SK-N-SH (cell line): ENCODE results near the gene PTGDS.

Experiments used
- CHD2 ChIP-seq: fragments of 150-350 bp; IDR thresholded peaks from 2 replicates; pipeline ENCODE4 v1.6.1; 2018; ENCODE audit warnings: low read length; ENCODE audit not compliant: partially characterized antibody
- EP300 ChIP-seq, 2 experiments: IDR thresholded peaks; 2 replicates each; pipeline versions ENCODE4 v1.4.0 to v1.6.1; 2012; ENCODE audit warnings: borderline replicate concordance in 1 of 2, low read depth in 1 of 2, low read length in 1 of 2
- EZH2phosphoT487 ChIP-seq: fragments of 200-600 bp; sonication (generic); IDR thresholded peaks from 2 replicates; pipeline ENCODE4 v1.6.1; 2017; ENCODE audit warnings: low read depth, mixed run types, mild to moderate bottlenecking, antibody characterized with exemption, moderate library complexity, borderline replicate concordance
- FOXJ3 ChIP-seq: sonication (generic); formaldehyde crosslinking; IDR thresholded peaks from 2 replicates; pipeline ENCODE4 v1.5.1; 2020; ENCODE audit warnings: mild to moderate bottlenecking, missing genetic modification reagents
- GATA2 ChIP-seq: sonication (generic); formaldehyde crosslinking; IDR thresholded peaks from 2 replicates; pipeline ENCODE4 v1.5.0; 2020; ENCODE audit warnings: mild to moderate bottlenecking, missing genetic modification reagents
- MXI1 ChIP-seq: IDR thresholded peaks from 2 replicates; pipeline ENCODE4 v1.6.1; 2012; ENCODE audit warnings: mild to moderate bottlenecking, low read depth, low read length, improper control_type of control experiment
- NFIC ChIP-seq: IDR thresholded peaks from 2 replicates; pipeline ENCODE4 v1.4.0; 2012; ENCODE audit warnings: borderline replicate concordance
- POLR2AphosphoS5 ChIP-seq: IDR thresholded peaks from 2 replicates; pipeline ENCODE4 v1.6.1; 2012; ENCODE audit warnings: low read depth, low read length
- RAD21 ChIP-seq: IDR thresholded peaks from 2 replicates; pipeline ENCODE4 v1.6.1; 2012; ENCODE audit warnings: mild to moderate bottlenecking, low read length
- RXRA ChIP-seq: IDR thresholded peaks from 2 replicates; pipeline ENCODE4 v1.4.0; 2012; ENCODE audit warnings: low read depth, mild to moderate bottlenecking, borderline replicate concordance
- TF ChIP-seq, protein P1 (sequence below): fragments of 200-600 bp; sonication (generic); IDR thresholded peaks from 2 replicates; pipeline ENCODE4 v1.6.1; 2017; ENCODE audit warnings: antibody characterized with exemption, mild to moderate bottlenecking, moderate library complexity
- TF ChIP-seq, protein P2 (sequence below): IDR thresholded peaks from 2 replicates; pipeline ENCODE4; 2012
- TF ChIP-seq, protein P3 (sequence below): IDR thresholded peaks from 2 replicates; pipeline ENCODE4 v1.4.0; 2012; ENCODE audit warnings: low read depth, borderline replicate concordance
- TF ChIP-seq, protein P4 (sequence below): IDR thresholded peaks from 2 replicates; pipeline ENCODE4 v1.6.1; 2012; ENCODE audit warnings: mild to moderate bottlenecking, low read depth, low read length, moderate library complexity

DNA sequence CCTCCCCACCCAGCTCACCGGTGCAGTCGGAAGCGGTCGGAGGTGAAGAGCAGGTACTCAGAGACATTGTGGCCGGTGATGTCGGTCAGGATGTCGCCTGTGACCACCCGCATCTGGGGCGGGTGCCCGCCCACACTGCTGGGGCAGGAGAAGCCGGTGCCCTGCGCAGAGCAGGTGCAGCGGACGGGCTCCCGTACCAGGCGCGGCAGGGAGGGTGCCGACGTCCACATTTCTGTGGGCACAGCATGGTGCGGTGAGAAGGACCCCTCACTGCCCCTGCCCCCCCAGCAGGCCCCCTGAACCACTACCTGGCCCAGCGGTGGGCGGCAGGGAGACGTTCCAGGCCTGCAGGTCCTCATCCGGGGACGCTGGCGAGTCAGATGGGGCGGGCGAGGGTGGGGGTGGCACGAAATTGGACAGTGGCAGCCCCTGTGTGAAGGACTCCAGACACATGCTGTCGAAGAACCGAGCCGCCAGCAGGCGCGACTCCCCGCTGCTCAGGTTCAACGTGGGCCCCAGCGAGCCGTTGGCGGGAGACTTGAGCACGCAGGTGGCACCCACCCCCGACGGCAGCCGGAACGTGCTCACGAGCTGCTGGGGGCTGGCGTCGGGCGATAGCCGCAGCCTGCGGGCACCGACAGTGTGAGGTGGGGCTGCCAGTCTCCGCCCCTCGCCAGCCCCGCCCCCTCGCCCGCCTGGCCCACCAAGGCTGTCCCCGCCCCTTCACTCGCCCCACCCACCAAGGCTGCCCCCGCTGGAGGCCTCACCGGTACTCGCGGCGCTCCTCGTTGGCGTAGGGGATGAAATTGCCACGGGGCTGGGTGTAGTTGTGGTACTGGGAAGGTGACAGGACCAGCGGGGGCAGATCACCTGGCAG, 35.6 kb downstream of the PTGDS start:
- TF ChIP-seq, protein P1, sequence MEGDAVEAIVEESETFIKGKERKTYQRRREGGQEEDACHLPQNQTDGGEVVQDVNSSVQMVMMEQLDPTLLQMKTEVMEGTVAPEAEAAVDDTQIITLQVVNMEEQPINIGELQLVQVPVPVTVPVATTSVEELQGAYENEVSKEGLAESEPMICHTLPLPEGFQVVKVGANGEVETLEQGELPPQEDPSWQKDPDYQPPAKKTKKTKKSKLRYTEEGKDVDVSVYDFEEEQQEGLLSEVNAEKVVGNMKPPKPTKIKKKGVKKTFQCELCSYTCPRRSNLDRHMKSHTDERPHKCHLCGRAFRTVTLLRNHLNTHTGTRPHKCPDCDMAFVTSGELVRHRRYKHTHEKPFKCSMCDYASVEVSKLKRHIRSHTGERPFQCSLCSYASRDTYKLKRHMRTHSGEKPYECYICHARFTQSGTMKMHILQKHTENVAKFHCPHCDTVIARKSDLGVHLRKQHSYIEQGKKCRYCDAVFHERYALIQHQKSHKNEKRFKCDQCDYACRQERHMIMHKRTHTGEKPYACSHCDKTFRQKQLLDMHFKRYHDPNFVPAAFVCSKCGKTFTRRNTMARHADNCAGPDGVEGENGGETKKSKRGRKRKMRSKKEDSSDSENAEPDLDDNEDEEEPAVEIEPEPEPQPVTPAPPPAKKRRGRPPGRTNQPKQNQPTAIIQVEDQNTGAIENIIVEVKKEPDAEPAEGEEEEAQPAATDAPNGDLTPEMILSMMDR, result no peak
- TF ChIP-seq FOXJ3 (CRISPR knock-in tag) (no peak), RAD21 (no peak), EZH2phosphoT487 (no peak), EP300 (IDR thresholded peaks at IDR 0.05; ENCODE audit: borderline replicate concordance in 1 of 2, low read depth in 1 of 2, low read length in 1 of 2) (no peak), POLR2AphosphoS5 (no peak), RXRA (no peak), GATA2 (CRISPR knock-in tag) (no peak), CHD2 (no peak), MXI1 (no peak), NFIC (no peak)
- TF ChIP-seq, protein P2, sequence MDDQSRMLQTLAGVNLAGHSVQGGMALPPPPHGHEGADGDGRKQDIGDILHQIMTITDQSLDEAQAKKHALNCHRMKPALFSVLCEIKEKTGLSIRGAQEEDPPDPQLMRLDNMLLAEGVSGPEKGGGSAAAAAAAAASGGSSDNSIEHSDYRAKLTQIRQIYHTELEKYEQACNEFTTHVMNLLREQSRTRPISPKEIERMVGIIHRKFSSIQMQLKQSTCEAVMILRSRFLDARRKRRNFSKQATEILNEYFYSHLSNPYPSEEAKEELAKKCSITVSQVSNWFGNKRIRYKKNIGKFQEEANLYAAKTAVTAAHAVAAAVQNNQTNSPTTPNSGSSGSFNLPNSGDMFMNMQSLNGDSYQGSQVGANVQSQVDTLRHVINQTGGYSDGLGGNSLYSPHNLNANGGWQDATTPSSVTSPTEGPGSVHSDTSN, result no peak
- TF ChIP-seq, protein P3, sequence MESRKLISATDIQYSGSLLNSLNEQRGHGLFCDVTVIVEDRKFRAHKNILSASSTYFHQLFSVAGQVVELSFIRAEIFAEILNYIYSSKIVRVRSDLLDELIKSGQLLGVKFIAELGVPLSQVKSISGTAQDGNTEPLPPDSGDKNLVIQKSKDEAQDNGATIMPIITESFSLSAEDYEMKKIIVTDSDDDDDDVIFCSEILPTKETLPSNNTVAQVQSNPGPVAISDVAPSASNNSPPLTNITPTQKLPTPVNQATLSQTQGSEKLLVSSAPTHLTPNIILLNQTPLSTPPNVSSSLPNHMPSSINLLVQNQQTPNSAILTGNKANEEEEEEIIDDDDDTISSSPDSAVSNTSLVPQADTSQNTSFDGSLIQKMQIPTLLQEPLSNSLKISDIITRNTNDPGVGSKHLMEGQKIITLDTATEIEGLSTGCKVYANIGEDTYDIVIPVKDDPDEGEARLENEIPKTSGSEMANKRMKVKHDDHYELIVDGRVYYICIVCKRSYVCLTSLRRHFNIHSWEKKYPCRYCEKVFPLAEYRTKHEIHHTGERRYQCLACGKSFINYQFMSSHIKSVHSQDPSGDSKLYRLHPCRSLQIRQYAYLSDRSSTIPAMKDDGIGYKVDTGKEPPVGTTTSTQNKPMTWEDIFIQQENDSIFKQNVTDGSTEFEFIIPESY, result no peak
- TF ChIP-seq, protein P4, sequence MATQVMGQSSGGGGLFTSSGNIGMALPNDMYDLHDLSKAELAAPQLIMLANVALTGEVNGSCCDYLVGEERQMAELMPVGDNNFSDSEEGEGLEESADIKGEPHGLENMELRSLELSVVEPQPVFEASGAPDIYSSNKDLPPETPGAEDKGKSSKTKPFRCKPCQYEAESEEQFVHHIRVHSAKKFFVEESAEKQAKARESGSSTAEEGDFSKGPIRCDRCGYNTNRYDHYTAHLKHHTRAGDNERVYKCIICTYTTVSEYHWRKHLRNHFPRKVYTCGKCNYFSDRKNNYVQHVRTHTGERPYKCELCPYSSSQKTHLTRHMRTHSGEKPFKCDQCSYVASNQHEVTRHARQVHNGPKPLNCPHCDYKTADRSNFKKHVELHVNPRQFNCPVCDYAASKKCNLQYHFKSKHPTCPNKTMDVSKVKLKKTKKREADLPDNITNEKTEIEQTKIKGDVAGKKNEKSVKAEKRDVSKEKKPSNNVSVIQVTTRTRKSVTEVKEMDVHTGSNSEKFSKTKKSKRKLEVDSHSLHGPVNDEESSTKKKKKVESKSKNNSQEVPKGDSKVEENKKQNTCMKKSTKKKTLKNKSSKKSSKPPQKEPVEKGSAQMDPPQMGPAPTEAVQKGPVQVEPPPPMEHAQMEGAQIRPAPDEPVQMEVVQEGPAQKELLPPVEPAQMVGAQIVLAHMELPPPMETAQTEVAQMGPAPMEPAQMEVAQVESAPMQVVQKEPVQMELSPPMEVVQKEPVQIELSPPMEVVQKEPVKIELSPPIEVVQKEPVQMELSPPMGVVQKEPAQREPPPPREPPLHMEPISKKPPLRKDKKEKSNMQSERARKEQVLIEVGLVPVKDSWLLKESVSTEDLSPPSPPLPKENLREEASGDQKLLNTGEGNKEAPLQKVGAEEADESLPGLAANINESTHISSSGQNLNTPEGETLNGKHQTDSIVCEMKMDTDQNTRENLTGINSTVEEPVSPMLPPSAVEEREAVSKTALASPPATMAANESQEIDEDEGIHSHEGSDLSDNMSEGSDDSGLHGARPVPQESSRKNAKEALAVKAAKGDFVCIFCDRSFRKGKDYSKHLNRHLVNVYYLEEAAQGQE, result no peak
